Gastroesophageal sphincter (tissue), 4 donors: ENCODE results near the gene SH2D3A. TPM values are rescaled to one million over a fixed set of nuclear protein-coding genes. Genes with fewer than 3 reads are reported as not detected.

Experiments
- ATAC-seq: fragments of 150-250 bp; one replicate; pipeline ENCODE4 v1.9.1; 2016; ENCODE audit warnings: mild to moderate bottlenecking, moderate library complexity
- H3K27ac ChIP-seq, 4 donors: fragments of 200-600 bp; sonication (generic) in 3 of 4; 1 replicate in 3 of 4; 2 replicates in 1 of 4; pipeline ENCODE4 v1.5.1; 2016 to 2019
- H3K27me3 ChIP-seq: fragments of 200-600 bp; sonication (generic); one replicate; pipeline ENCODE4 v1.5.1; 2019
- H3K36me3 ChIP-seq, 2 donors: fragments of 200-600 bp; sonication (generic); one replicate each; pipeline ENCODE4 v1.5.1; 2019; ENCODE audit warnings: control low read depth in 1 of 2
- H3K4me1 ChIP-seq, 3 donors: fragments of 200-600 bp; sonication (generic); 1 replicate in 2 of 3; 2 replicates in 1 of 3; pipeline ENCODE4 v1.5.1; 2016 to 2019; ENCODE audit warnings: control low read depth in 2 of 3
- H3K4me3 ChIP-seq, 2 donors: fragments of 200-600 bp; sonication (generic); one replicate each; pipeline ENCODE4 v1.5.1; 2019; ENCODE audit warnings: mild to moderate bottlenecking in 1 of 2, moderate library complexity in 1 of 2
- H3K9me3 ChIP-seq, 3 donors: fragments of 200-600 bp; sonication (generic); one replicate each; pipeline ENCODE4 v1.5.1; 2017 to 2019; ENCODE audit warnings: control low read depth in 2 of 3
- CTCF ChIP-seq, 4 experiments: fragments of 200-600 bp in 2 of 4; fragments of 450-650 bp in 2 of 4; sonication (generic) in 1 of 4; IDR thresholded peaks; one replicate each; pipeline ENCODE4 v1.5.1; 2017 to 2019; ENCODE audit warnings: antibody characterized with exemption in 4 of 4, mild to moderate bottlenecking in 2 of 4, moderate library complexity in 2 of 4
- EP300 ChIP-seq: sonication (generic); formaldehyde crosslinking; IDR thresholded peaks from one replicate; pipeline ENCODE4 v1.6.1; 2017; ENCODE audit warnings: antibody characterized with exemption, mild to moderate bottlenecking
- POLR2A ChIP-seq, 2 donors: fragments of 450-650 bp; IDR thresholded peaks; one replicate each; pipeline ENCODE4 v1.6.1; 2017; ENCODE audit warnings: antibody characterized with exemption in 2 of 2, mild to moderate bottlenecking in 2 of 2, moderate library complexity in 1 of 2
- POLR2AphosphoS5 ChIP-seq: sonication (generic); formaldehyde crosslinking; IDR thresholded peaks from one replicate; pipeline ENCODE4 v1.6.1; 2017; ENCODE audit warnings: antibody characterized with exemption
- WGBS, 2 donors: methylation state at CpG; one replicate each; pipeline ENCODE4 v1.1.5; 2018; ENCODE audit warnings: low coverage in 1 of 2; 5-methylcytosine and 5-hydroxymethylcytosine counted together
- total RNA-seq, 4 donors: library from RNA; depleted of rRNA; stranded (reverse); fragments of >200 nt; gene quantifications; one replicate each; pipeline ENCODE4 v1.1.0, GENCODE V29; 2016

SH2D3A gene
- total RNA-seq: 1 to 10 TPM in 2 of 4 donors, under 1 TPM in 1, not detected in 1; 0.78 to 5.8 (median 1.7) TPM

- TF ChIP-seq EP300 (no peak), CTCF (IDR thresholded peaks at IDR 0.05) (no peak), POLR2AphosphoS5 (no peak), POLR2A (IDR thresholded peaks at IDR 0.05) (no peak)
- peak within 1 kb of the TSS in 1 of 2 donors; percentile 35 for H3K4me3 ChIP-seq
- H3K9me3 ChIP-seq: no peaks in the 10 kb centered on the region
- H3K27me3 ChIP-seq: peaks cover 88% of the 10 kb centered on the region
- peak; percentile 39 for ATAC-seq
- H3K36me3 ChIP-seq: no peaks in the 10 kb centered on the region
- H3K27ac ChIP-seq: no peak within 1 kb of the TSS
- WGBS, 2 donors: 0 to 3% methylated on average over 10 to 15 of the region's 47 CpGs
- H3K4me1 ChIP-seq: peaks cover 0 to 14% (median 8%) of the 10 kb centered on the region in 3 donors
Measured at GRCh38 chr19:6767357-6768235, at the start of gene SH2D3A. SH2D3A (minus strand) TSS chr19:6767435; CDS start chr19:6763748, 3,687 bp downstream.

DNA sequence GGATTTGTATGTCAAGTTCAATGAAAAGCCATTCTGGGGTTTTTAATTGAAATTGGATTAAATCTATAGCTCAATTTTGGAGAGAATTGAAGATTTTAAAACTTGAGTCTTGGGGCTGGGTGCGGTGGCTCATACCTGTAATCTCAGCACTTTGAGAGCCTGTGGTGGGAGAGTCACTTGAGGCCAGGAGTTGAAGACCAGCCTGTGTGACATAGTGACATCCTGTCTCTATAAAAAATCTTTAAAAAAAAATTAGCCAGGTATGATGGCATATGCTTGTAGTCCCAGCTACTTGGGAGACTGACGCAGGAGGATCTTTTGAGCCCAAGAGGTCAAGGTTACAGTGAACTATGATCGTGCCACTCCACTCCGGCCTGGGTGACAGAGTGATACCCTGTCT lies 46.4 kb upstream of the SH2D3A start:
- 81 to 86% methylated on average over 4 of the region's 4 CpGs for WGBS, 2 donors
- Histone ChIP-seq H3K4me3 (no peak overlapping the region), H3K36me3 (no peaks in the 10 kb centered on the region), H3K27ac (no peak overlapping the region), H3K4me1 (no peaks in the 10 kb centered on the region), H3K27me3 (peaks cover 19% of the 10 kb centered on the region), H3K9me3 (peaks cover 0 to 6% (median 0%) of the 10 kb centered on the region in 3 donors)
- TF ChIP-seq POLR2A (IDR thresholded peaks at IDR 0.05) (no peak), EP300 (no peak), CTCF (IDR thresholded peaks at IDR 0.05) (no peak)
- ATAC-seq: no peak

DNA sequence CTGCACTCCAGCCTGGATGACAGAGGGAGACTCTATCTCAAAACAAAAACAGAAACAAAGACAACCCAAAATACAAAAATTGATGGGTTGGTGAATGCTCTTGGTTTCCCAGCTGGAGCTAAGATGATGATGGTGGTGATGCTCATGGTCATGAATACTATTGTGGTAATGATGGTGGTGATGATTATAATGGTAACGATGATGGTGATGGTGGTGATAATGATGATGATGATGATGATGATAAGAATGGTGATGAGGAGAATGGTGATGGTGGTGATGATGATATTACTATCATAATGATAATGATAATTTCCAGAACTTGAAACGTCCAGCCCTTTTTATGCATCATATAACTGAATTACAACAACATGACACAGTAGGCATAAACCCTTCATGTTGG lies 45.4 kb upstream of the SH2D3A start:
- H3K27ac ChIP-seq: no peak overlapping the region
- no peaks in the 10 kb centered on the region for H3K36me3 ChIP-seq
- WGBS, 2 donors: 78 to 88% methylated on average over 2 of the region's 2 CpGs
- TF ChIP-seq POLR2AphosphoS5 (no peak), POLR2A (IDR thresholded peaks at IDR 0.05) (no peak), CTCF (IDR thresholded peaks at IDR 0.05) (no peak), EP300 (no peak)
- H3K4me1 ChIP-seq: no peaks in the 10 kb centered on the region
- no peak overlapping the region for H3K4me3 ChIP-seq
- H3K9me3 ChIP-seq: peaks cover 0 to 11% (median 0%) of the 10 kb centered on the region in 3 donors
- H3K27me3 ChIP-seq: peaks cover 14% of the 10 kb centered on the region
- no peak for ATAC-seq

DNA sequence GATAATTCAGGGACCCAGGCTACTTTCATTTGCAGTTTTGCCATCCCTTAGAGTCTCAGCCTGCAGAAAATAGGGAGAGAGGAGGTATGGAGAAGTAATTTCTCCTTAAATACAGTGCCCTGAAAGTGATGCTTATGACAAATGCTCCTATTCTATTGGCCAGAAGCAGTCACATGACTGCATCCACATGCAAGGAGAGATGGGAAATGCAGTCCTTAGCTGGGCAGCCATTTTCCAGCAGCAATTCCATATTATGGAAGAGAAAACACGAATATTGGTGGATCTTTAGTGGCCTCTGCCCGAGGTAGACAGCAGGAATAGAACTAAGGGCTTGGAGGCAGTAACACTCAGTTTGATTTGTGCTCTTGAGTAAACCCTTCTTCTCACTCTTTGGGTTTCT lies 44.7 kb upstream of the SH2D3A start:
- ATAC-seq: no peak
- no peaks in the 10 kb centered on the region for H3K36me3 ChIP-seq
- H3K4me3 ChIP-seq: no peak overlapping the region
- H3K27ac ChIP-seq: no peak overlapping the region
- H3K9me3 ChIP-seq: peaks cover 0 to 11% (median 0%) of the 10 kb centered on the region in 3 donors
- WGBS, 2 donors: 32 to 60% methylated on average over 1 to 2 of the region's 2 CpGs
- TF ChIP-seq POLR2AphosphoS5 (no peak), CTCF (IDR thresholded peaks at IDR 0.05) (no peak), EP300 (no peak), POLR2A (IDR thresholded peaks at IDR 0.05) (no peak)
- peaks cover 18% of the 10 kb centered on the region for H3K27me3 ChIP-seq
- no peaks in the 10 kb centered on the region for H3K4me1 ChIP-seq

DNA sequence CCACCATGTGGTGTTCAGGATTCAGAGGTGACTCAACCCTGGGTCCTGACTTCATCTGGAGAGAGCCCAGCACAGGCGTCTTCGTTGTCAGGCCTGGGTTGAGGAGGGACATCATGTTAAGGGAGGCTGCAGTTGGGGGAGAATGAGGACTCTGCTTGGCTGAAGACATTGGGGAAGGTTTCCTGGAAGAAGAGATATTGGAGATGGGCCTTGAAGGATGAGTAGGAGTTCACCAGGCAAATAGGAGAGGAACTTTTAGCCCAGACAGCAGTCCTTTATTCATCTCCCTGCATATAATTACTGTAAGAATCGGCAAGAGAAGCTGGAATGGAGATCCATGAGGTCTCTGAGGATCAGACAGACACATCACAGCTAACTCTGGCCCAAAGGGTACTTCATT lies 44.1 kb upstream of the SH2D3A start:
- H3K27ac ChIP-seq: no peak overlapping the region
- H3K27me3 ChIP-seq: peaks cover 19% of the 10 kb centered on the region
- 67 to 73% methylated on average over 1 to 3 of the region's 3 CpGs for WGBS, 2 donors
- no peaks in the 10 kb centered on the region for H3K36me3 ChIP-seq
- no peak overlapping the region for H3K4me3 ChIP-seq
- peaks cover 0 to 11% (median 0%) of the 10 kb centered on the region in 3 donors for H3K9me3 ChIP-seq
- no peak for ATAC-seq
- no peaks in the 10 kb centered on the region for H3K4me1 ChIP-seq
- TF ChIP-seq POLR2AphosphoS5 (no peak), EP300 (no peak), CTCF (IDR thresholded peaks at IDR 0.05) (no peak), POLR2A (IDR thresholded peaks at IDR 0.05) (no peak)
